HL-60 (cell line): ENCODE measurements around the gene TMEM231.
"Not testable (repeated sequence)": the region's sequence is repeated elsewhere in the genome, so short reads cannot be mapped to it uniquely, and the experiment has no call there.

Source experiments
- DNase-seq, 2 experiments: peaks; one replicate each; pipeline ENCODE4 v3.0.0-alpha.2; 2010 to 2020; ENCODE audit warnings: low read depth in 1 of 2, low spot score in 1 of 2
- H3K27ac ChIP-seq: fragments of 250-450 bp; sonication (Bioruptor Pico); replicated peaks from 2 replicates; pipeline ENCODE4 v1.5.1; 2020; ENCODE audit warnings: mild to moderate bottlenecking, moderate library complexity
- H3K27me3 ChIP-seq: fragments of 250-450 bp; sonication (Bioruptor Pico); 2 replicates; pipeline ENCODE4 v1.5.1; 2021; ENCODE audit warnings: mild to moderate bottlenecking, moderate library complexity; ENCODE audit not compliant: insufficient read depth, poor library complexity, severe bottlenecking
- H3K4me3 ChIP-seq: replicated peaks from 2 replicates; pipeline ENCODE4 v1.5.1; 2011; ENCODE audit warnings: mild to moderate bottlenecking, control low read depth, low read length; ENCODE audit not compliant: insufficient read depth
- GABPA ChIP-seq: IDR thresholded peaks from 2 replicates; pipeline ENCODE4 v1.6.1; 2012; ENCODE audit warnings: low read depth
- POLR2AphosphoS5 ChIP-seq: IDR thresholded peaks from 2 replicates; pipeline ENCODE4 v1.6.1; 2012; ENCODE audit warnings: low read depth
- SPI1 ChIP-seq: IDR thresholded peaks from 2 replicates; pipeline ENCODE4 v1.6.1; 2012; ENCODE audit warnings: low read depth, mild to moderate bottlenecking, borderline replicate concordance
- TF ChIP-seq, protein P1 (sequence below): IDR thresholded peaks from one replicate; pipeline ENCODE4 v1.5.1; 2011; ENCODE audit warnings: low read length, control low read depth, inconsistent platforms; ENCODE audit not compliant: insufficient read depth
- TF ChIP-seq, protein P2 (sequence below): IDR thresholded peaks from 2 replicates; pipeline ENCODE4 v1.6.1; 2012; ENCODE audit warnings: low read depth; ENCODE audit not compliant: insufficient replicate concordance

Gene TMEM231

DNA sequence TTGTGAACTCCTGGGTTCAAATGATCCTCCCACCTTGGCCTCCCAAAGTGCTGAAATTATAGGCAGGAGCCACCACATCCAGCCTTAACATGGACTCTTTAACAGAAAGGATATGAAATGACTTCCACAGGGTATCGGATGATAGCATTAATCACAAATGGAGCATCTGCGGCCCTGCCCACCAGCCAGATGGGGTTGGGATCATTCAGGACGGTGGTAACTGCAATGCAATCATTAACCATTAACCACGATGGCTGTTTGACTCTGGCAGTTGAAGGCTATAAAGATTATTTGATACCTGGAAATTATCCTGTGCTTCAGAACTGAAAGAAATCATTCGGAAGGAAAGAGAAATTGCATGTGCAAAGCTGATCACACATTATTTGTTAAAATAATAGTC lies 14.8 kb downstream of the TMEM231 start:
- H3K27me3 ChIP-seq: no peaks in the 10 kb centered on the region
- no peak for DNase-seq
- H3K27ac ChIP-seq: no peak overlapping the region
- TF ChIP-seq SPI1 (no peak), GABPA (no peak), POLR2AphosphoS5 (no peak)
- TF ChIP-seq, protein P1, sequence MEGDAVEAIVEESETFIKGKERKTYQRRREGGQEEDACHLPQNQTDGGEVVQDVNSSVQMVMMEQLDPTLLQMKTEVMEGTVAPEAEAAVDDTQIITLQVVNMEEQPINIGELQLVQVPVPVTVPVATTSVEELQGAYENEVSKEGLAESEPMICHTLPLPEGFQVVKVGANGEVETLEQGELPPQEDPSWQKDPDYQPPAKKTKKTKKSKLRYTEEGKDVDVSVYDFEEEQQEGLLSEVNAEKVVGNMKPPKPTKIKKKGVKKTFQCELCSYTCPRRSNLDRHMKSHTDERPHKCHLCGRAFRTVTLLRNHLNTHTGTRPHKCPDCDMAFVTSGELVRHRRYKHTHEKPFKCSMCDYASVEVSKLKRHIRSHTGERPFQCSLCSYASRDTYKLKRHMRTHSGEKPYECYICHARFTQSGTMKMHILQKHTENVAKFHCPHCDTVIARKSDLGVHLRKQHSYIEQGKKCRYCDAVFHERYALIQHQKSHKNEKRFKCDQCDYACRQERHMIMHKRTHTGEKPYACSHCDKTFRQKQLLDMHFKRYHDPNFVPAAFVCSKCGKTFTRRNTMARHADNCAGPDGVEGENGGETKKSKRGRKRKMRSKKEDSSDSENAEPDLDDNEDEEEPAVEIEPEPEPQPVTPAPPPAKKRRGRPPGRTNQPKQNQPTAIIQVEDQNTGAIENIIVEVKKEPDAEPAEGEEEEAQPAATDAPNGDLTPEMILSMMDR: no peak
- H3K4me3 ChIP-seq: no peak overlapping the region

DNA sequence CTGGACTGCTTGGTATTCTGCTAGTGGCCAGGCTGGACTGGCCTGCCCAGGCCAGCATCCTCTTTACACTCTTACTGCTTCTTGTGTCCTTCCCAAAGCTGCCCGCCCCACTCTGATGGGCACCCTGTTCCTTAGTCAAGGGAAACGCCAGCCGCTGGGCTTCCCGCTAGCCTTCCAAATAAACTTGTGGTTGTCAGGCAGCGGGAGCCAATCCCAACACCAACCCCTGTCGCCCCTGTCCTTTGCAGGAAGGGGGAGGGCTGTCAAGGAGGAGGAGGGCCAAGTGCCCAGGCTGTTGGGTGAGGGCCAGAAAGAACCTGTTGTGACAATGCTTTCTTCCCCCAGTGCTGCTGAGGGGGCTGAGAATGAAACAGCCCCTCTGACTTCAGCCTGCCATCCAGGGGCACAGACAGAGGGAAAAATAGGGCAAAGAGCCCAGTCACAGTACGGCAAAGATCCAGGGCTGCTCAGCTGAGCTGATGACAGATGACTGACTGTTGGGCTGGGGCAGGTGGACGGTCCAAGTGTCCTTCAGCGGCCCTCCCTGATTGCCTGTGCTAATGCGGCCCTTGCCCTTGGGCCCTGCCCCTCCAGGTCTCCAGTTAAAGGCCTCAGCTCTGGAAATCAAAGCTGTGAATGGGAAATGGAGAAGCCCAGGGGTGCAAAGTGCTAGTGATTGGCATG lies 17.0 kb downstream of the TMEM231 start:
- not testable (repeated sequence) for DNase-seq

DNA sequence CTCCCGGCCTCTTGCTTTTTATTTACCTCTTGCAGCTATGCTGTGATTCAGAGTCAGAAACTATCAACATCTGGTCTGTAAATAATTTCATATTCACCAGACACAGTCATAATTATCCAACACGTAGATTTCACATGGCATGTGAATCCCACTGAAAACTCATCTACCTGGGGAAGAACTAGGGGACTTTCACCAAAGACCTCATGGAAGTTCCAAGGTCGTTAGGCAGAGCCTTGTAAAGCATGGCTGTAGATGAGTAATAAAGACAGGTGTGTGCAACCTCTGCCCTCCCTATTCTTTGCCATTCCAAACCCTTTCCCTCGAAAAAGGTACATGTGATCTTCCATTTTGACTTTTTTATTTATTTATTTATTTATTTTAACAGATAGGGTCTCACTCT lies 18.3 kb downstream of the TMEM231 start:
- no peak for DNase-seq
- H3K27ac ChIP-seq: no peak overlapping the region
- no peak overlapping the region for H3K4me3 ChIP-seq
- H3K27me3 ChIP-seq: no peaks in the 10 kb centered on the region
- TF ChIP-seq GABPA: no peak
- TF ChIP-seq, protein P1: no peak
- no peak for TF ChIP-seq SPI1
- TF ChIP-seq, protein P2, sequence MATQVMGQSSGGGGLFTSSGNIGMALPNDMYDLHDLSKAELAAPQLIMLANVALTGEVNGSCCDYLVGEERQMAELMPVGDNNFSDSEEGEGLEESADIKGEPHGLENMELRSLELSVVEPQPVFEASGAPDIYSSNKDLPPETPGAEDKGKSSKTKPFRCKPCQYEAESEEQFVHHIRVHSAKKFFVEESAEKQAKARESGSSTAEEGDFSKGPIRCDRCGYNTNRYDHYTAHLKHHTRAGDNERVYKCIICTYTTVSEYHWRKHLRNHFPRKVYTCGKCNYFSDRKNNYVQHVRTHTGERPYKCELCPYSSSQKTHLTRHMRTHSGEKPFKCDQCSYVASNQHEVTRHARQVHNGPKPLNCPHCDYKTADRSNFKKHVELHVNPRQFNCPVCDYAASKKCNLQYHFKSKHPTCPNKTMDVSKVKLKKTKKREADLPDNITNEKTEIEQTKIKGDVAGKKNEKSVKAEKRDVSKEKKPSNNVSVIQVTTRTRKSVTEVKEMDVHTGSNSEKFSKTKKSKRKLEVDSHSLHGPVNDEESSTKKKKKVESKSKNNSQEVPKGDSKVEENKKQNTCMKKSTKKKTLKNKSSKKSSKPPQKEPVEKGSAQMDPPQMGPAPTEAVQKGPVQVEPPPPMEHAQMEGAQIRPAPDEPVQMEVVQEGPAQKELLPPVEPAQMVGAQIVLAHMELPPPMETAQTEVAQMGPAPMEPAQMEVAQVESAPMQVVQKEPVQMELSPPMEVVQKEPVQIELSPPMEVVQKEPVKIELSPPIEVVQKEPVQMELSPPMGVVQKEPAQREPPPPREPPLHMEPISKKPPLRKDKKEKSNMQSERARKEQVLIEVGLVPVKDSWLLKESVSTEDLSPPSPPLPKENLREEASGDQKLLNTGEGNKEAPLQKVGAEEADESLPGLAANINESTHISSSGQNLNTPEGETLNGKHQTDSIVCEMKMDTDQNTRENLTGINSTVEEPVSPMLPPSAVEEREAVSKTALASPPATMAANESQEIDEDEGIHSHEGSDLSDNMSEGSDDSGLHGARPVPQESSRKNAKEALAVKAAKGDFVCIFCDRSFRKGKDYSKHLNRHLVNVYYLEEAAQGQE: no peak
- no peak for TF ChIP-seq POLR2AphosphoS5

More for the DNA sequence above, 17.0 kb downstream of the TMEM231 start:
- not testable (repeated sequence) for H3K27me3 ChIP-seq, H3K27ac ChIP-seq, H3K4me3 ChIP-seq

DNA sequence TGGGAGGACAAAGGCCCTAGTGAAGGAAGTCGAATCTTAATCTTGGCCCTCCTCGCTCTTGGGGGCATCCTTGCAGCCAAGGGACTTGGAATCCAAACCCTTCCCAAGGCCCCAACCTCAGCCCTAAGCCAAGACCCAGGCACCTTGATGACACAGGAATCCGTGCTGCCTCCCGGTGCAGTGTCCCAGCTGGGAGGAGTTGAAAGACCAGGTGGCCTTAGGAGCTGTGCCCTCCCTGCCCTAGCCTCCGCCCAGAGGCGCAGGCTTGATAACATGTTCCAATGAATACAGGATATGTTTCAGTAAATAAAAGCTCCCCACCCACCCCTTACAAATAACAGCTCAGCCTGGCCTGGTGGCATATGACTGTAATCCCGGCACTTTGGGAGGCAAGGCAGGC lies 20.2 kb downstream of the TMEM231 start, which contains the start of gene CHST5:
Gene CHST5 (minus strand): TSS at position 208 of the 400 bp plus-strand sequence. CDS start 5,724 bp downstream, outside the sequence.
- H3K27ac ChIP-seq: no peak within 1 kb of the TSS
- no peak for DNase-seq
- no peaks in the 10 kb centered on the region for H3K27me3 ChIP-seq
- no peak within 1 kb of the TSS for H3K4me3 ChIP-seq
- TF ChIP-seq POLR2AphosphoS5: no peak
- TF ChIP-seq GABPA: no peak
- TF ChIP-seq, protein P1: no peak
- no peak for TF ChIP-seq SPI1
- TF ChIP-seq, protein P2: no peak
